NCI-H2171 (cell line): Measurements from ENCODE around the gene TMED8.

Experiments used
- DNase-seq: peaks from one replicate; lab custom pipeline; 2025; lab: John Stamatoyannopoulos, UW

Gene TMED8

DNA sequence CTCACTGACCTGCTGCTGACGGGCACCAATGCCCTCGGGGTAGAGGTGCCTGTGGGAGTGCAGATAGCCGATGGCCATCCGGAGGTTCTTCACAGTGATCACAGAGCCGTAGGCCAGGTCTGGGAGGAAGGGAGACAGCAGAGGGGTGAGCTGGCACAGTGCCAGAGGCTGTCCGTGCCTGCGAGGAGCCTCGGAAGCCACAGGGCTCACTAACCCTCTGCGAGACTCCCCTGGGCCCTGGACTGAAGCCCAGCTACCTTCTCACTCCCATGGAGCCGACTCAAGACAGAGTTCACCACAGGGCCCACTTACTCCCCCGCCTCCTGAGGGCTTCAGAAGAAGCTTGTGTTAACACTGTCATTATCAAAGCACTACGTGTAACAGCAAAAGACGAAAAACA lies 80.7 kb downstream of the TMED8 start:
- no peak for DNase-seq

DNA sequence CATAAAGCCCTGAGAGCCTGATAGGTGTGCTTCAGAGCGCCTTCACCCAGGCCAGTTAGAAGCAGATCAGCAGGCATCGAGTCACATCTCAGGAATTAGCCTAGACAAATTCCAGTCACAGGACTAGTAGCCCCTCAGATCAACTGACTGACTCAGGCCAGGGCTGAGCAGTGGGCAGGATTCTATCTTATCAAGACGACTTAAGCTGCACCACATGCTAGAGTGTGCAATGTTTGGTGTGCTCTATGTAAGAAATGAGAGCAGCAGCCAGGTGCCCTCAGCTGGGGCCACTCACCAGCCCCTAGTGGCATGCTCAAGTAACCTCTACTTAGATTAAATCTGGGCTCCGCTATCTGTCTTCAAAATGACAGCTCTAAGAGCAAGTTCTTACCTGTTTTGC lies 86.2 kb downstream of the TMED8 start:
- no peak for DNase-seq

GRCh38 chr14:77286576-77286975 lies 90.3 kb downstream of the TMED8 start:
- DNase-seq = no peak
